ENCODE measurements around the gene CHRNG.

Gene CHRNG

DNA sequence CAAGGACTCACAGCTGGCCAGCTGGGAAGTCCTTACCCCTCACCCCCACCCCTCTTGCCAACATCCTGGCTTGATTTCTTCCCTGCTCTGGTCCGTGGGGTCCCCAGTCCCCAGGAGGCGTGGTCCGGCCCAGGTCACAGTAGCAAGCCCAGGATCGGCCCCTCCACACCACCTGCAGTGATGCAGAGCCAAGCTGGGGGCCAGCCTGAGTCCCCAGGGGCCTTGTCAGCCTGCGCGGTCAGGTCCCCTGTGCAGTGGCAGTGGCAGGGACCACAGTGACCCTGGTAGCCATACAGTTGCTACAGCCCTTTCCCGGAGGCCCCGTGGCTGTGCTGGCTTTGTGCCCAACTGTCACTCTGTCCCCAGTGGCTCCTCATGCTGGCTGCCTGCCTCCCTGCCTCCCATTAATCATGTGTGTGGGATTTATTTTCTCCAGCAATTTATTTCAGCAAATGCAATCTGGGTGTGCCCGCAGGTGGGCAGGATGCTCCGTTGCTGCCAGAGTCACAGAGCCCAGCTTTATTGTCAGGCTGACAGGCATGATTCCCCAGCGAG lies 28.1 kb upstream of the CHRNG start:
- no peaks in the 10 kb centered on the region for H3K27me3 ChIP-seq (ENCODE audit: insufficient read depth, low read length, poor library complexity)
- no peaks in the 10 kb centered on the region for H3K36me3 ChIP-seq (ENCODE audit: insufficient read depth, low read length)
- H3K27ac ChIP-seq (ENCODE audit: low read length): no peak overlapping the region
- no peaks in the 10 kb centered on the region for H3K4me1 ChIP-seq (ENCODE audit: insufficient read depth, low read length)
- H4K20me1 ChIP-seq (ENCODE audit: insufficient read depth, low read length): no peaks in the 10 kb centered on the region; the same call in 1 of the 2 replicates
- no peak overlapping the region for H3K4me2 ChIP-seq (ENCODE audit: insufficient read depth, low read length)
- H3K4me3 ChIP-seq (ENCODE audit: low read depth in 1 of 2, low read length in 2 of 2): no peak overlapping the region
- no peak for ATAC-seq (ENCODE audit: insufficient read depth, low read depth)
- no peak overlapping the region for H3K9ac ChIP-seq (ENCODE audit: low read depth, low read length)
- TF ChIP-seq EZH2 (IDR thresholded peaks at IDR 0.05; ENCODE audit: borderline replicate concordance, low read depth, low read length, severe bottlenecking): no peak
- TF ChIP-seq, protein P1, sequence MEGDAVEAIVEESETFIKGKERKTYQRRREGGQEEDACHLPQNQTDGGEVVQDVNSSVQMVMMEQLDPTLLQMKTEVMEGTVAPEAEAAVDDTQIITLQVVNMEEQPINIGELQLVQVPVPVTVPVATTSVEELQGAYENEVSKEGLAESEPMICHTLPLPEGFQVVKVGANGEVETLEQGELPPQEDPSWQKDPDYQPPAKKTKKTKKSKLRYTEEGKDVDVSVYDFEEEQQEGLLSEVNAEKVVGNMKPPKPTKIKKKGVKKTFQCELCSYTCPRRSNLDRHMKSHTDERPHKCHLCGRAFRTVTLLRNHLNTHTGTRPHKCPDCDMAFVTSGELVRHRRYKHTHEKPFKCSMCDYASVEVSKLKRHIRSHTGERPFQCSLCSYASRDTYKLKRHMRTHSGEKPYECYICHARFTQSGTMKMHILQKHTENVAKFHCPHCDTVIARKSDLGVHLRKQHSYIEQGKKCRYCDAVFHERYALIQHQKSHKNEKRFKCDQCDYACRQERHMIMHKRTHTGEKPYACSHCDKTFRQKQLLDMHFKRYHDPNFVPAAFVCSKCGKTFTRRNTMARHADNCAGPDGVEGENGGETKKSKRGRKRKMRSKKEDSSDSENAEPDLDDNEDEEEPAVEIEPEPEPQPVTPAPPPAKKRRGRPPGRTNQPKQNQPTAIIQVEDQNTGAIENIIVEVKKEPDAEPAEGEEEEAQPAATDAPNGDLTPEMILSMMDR (IDR thresholded peaks at IDR 0.05; ENCODE audit: borderline replicate concordance, extremely low read depth, low read length, poor library complexity, severe bottlenecking): no peak
- H3K79me2 ChIP-seq (ENCODE audit: insufficient read depth, low read length): no peaks in the 10 kb centered on the region
- no peak for DNase-seq
- no peaks in the 10 kb centered on the region for H3K9me3 ChIP-seq (ENCODE audit: insufficient read depth, low read length, severe bottlenecking)
- no peak overlapping the region for H2AFZ ChIP-seq (ENCODE audit: low read depth, low read length)

DNA sequence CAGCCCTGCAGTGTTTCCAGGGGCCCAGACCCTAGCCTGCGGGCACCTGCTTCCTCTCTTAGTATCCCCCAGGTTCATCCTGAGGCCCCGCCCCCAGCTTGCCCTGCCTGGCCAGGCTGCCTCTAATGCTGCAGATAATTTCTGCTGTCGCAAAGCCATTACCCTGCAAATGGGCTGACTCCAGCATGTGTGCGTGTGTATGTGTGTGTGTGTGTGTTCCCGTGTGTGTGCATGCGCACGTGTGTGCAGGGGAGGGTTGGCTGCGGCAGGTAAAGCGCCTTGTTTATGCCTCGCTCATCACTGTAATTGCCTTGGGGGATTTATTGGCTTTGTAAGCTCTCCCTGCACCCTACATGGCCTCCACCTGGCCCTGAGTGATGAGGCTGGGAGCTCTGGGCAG lies 26.9 kb upstream of the CHRNG start:
- H3K4me1 ChIP-seq (ENCODE audit: insufficient read depth, low read length): no peaks in the 10 kb centered on the region
- no peaks in the 10 kb centered on the region for H3K9me3 ChIP-seq (ENCODE audit: insufficient read depth, low read length, severe bottlenecking)
- no peak overlapping the region for H3K9ac ChIP-seq (ENCODE audit: low read depth, low read length)
- no peaks in the 10 kb centered on the region for H3K79me2 ChIP-seq (ENCODE audit: insufficient read depth, low read length)
- ATAC-seq (ENCODE audit: insufficient read depth, low read depth) (no peak), DNase-seq (no peak)
- H3K36me3 ChIP-seq (ENCODE audit: insufficient read depth, low read length): no peaks in the 10 kb centered on the region
- TF ChIP-seq, protein P1 (IDR thresholded peaks at IDR 0.05; ENCODE audit: borderline replicate concordance, extremely low read depth, low read length, poor library complexity, severe bottlenecking): no peak
- no peak for TF ChIP-seq EZH2 (IDR thresholded peaks at IDR 0.05; ENCODE audit: borderline replicate concordance, low read depth, low read length, severe bottlenecking)
- H4K20me1 ChIP-seq (ENCODE audit: insufficient read depth, low read length): no peaks in the 10 kb centered on the region
- no peak overlapping the region for H3K27ac ChIP-seq (ENCODE audit: low read length)
- no peak overlapping the region for H3K4me3 ChIP-seq (ENCODE audit: low read depth in 1 of 2, low read length in 2 of 2)
- H3K27me3 ChIP-seq (ENCODE audit: insufficient read depth, low read length, poor library complexity): no peaks in the 10 kb centered on the region
- no peak overlapping the region for H3K4me2 ChIP-seq (ENCODE audit: insufficient read depth, low read length)
- no peak overlapping the region for H2AFZ ChIP-seq (ENCODE audit: low read depth, low read length)

DNA sequence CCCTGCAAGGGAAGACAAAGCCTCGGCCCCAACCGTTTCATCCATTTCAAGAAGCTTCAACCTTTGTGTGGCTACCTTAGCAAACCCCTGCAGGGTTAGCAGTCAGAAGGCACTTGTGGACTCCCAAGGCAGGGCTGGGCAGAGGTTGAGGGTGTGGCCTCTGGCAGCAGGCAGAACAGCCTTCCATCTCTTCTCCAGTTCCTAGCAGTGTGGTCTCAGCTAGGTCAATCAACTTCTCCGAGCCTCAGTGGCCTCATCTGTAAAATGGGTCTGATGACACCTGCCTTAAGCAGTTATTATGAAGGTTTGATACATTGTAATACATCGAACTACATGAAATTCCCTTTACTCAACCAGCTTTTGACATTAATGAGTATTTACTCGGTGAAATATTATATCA lies 26.1 kb upstream of the CHRNG start:
- Histone ChIP-seq H3K4me1 (ENCODE audit: insufficient read depth, low read length) (no peaks in the 10 kb centered on the region), H3K9ac (ENCODE audit: low read depth, low read length) (no peak overlapping the region), H3K27ac (ENCODE audit: low read length) (no peak overlapping the region), H3K27me3 (ENCODE audit: insufficient read depth, low read length, poor library complexity) (no peaks in the 10 kb centered on the region), H3K4me2 (ENCODE audit: insufficient read depth, low read length) (no peak overlapping the region), H2AFZ (ENCODE audit: low read depth, low read length) (no peak overlapping the region), H3K9me3 (ENCODE audit: insufficient read depth, low read length, severe bottlenecking) (no peaks in the 10 kb centered on the region), H3K4me3 (ENCODE audit: low read depth in 1 of 2, low read length in 2 of 2) (no peak overlapping the region), H3K79me2 (ENCODE audit: insufficient read depth, low read length) (no peaks in the 10 kb centered on the region), H3K36me3 (ENCODE audit: insufficient read depth, low read length) (no peaks in the 10 kb centered on the region), H4K20me1 (ENCODE audit: insufficient read depth, low read length) (no peaks in the 10 kb centered on the region)
- TF ChIP-seq, protein P1 (IDR thresholded peaks at IDR 0.05; ENCODE audit: borderline replicate concordance, extremely low read depth, low read length, poor library complexity, severe bottlenecking): no peak
- no peak for TF ChIP-seq EZH2 (IDR thresholded peaks at IDR 0.05; ENCODE audit: borderline replicate concordance, low read depth, low read length, severe bottlenecking)
- ATAC-seq (ENCODE audit: insufficient read depth, low read depth) (no peak), DNase-seq (no peak)

DNA sequence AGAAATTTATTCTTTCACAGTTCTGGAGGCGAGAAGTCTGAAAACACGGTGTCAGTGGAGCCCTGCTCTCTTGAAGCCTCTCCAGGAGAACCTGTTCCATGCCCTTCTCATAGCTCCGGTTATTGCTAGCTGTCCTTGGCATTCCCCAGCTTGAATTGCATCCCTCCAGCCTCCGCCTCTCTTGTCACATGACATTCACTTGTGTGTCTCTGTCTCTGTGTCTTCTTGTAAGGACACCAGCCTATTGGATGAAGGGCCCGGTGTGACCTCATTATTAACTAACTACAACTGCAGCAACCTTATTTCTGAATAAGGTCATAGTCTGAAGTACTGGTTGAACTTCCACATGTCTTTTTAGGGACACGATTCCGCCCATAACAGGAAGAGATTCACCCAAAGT lies 23.9 kb upstream of the CHRNG start:
- no peaks in the 10 kb centered on the region for H3K36me3 ChIP-seq (ENCODE audit: insufficient read depth, low read length)
- ATAC-seq (ENCODE audit: insufficient read depth, low read depth) (no peak), DNase-seq (no peak)
- no peak overlapping the region for H3K4me3 ChIP-seq (ENCODE audit: low read depth in 1 of 2, low read length in 2 of 2)
- no peak overlapping the region for H2AFZ ChIP-seq (ENCODE audit: low read depth, low read length)
- no peak for TF ChIP-seq EZH2 (IDR thresholded peaks at IDR 0.05; ENCODE audit: borderline replicate concordance, low read depth, low read length, severe bottlenecking)
- no peaks in the 10 kb centered on the region for H4K20me1 ChIP-seq (ENCODE audit: insufficient read depth, low read length)
- H3K4me1 ChIP-seq (ENCODE audit: insufficient read depth, low read length): no peaks in the 10 kb centered on the region
- H3K27me3 ChIP-seq (ENCODE audit: insufficient read depth, low read length, poor library complexity): no peaks in the 10 kb centered on the region
- no peak overlapping the region for H3K27ac ChIP-seq (ENCODE audit: low read length)
- no peaks in the 10 kb centered on the region for H3K9me3 ChIP-seq (ENCODE audit: insufficient read depth, low read length, severe bottlenecking)
- no peak overlapping the region for H3K9ac ChIP-seq (ENCODE audit: low read depth, low read length)
- H3K4me2 ChIP-seq (ENCODE audit: insufficient read depth, low read length): no peak overlapping the region
- H3K79me2 ChIP-seq (ENCODE audit: insufficient read depth, low read length): no peaks in the 10 kb centered on the region
